ENCODE results near the gene MPZL3.
A peak's percentile ranks its signal among the peaks of the same experiment; 100 is the strongest.

The MPZL3 gene

DNA sequence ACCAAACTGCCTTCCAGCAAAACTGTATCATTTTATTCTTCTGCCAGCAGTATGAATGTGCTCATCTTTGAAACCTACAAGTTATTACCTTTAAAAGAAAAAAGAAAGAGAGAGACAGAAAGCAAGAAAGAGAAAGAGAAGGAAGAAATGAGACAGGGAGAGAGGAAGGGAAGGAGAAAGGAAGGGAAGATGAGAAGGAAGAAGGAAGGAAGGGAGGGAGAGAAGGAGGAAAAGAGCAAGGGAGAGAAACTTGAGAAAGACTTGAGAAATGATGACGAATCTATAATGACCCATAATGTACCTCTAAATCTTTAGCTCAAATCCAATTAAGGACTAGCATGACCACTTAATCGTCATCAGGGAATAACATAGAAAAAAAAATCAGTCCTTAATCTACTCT lies 16.0 kb downstream of the MPZL3 start:
- no peak for TF ChIP-seq JUND (IDR thresholded peaks at IDR 0.05; ENCODE audit: low read depth)
- DNase-seq (ENCODE audit: low read depth in 1 of 2, low spot score in 1 of 2): no peak
- in situ Hi-C loops (cut with HindIII; ENCODE audit: low pct_unique_long_range_greater_than_20kb, low sequenced_read_pairs): no loop called here

GRCh38 chr11:118234833-118235232 lies 17.3 kb downstream of the MPZL3 start:
- no peak for DNase-seq (ENCODE audit: low read depth in 1 of 2, low spot score in 1 of 2)
- in situ Hi-C loops (cut with HindIII; ENCODE audit: low pct_unique_long_range_greater_than_20kb, low sequenced_read_pairs): no loop called here
- no peak for TF ChIP-seq JUND (IDR thresholded peaks at IDR 0.05; ENCODE audit: low read depth)

GRCh38 chr11:118233850-118234249 lies 18.3 kb downstream of the MPZL3 start:
- no peak for TF ChIP-seq JUND (IDR thresholded peaks at IDR 0.05; ENCODE audit: low read depth)
- in situ Hi-C loops (cut with HindIII; ENCODE audit: low pct_unique_long_range_greater_than_20kb, low sequenced_read_pairs): no loop called here
- DNase-seq (ENCODE audit: low read depth in 1 of 2, low spot score in 1 of 2): no peak

DNA sequence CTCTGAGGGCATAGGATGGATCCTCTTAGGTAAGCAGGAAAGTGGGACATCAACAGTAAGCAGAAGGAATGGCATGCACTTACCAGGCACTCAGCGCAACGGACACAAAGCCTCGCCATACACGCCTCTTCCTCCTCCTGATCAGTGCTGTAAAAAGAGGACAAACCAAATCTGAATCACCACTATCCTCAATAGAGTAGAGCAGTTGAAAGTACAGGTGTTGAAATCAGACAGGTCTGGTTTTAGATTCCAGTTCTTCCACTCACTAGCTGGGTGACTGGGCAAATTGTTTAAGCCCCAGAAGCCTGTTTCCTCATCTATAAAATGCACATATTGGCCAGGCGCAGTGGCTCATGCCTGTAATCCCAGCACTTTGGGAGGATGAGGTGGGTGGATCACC lies 18.8 kb downstream of the MPZL3 start:
- peak in 1 of 2 experiments; percentile 24 for DNase-seq (ENCODE audit: low read depth in 1 of 2, low spot score in 1 of 2)
- TF ChIP-seq JUND (IDR thresholded peaks at IDR 0.05; ENCODE audit: low read depth): no peak
- in situ Hi-C loops (cut with HindIII; ENCODE audit: low pct_unique_long_range_greater_than_20kb, low sequenced_read_pairs): no loop called here

- no peak for DNase-seq (ENCODE audit: low read depth in 1 of 2, low spot score in 1 of 2)
- TF ChIP-seq JUND (IDR thresholded peaks at IDR 0.05; ENCODE audit: low read depth): no peak
- in situ Hi-C loops (cut with HindIII; ENCODE audit: low pct_unique_long_range_greater_than_20kb, low sequenced_read_pairs): no loop called here
Measured at GRCh38 chr11:118232659-118233058, 19.5 kb downstream of the MPZL3 start.

GRCh38 chr11:118231461-118231860 lies 20.7 kb downstream of the MPZL3 start:
- in situ Hi-C loops (cut with HindIII; ENCODE audit: low pct_unique_long_range_greater_than_20kb, low sequenced_read_pairs): no loop called here
- no peak for TF ChIP-seq JUND (IDR thresholded peaks at IDR 0.05; ENCODE audit: low read depth)
- no peak for DNase-seq (ENCODE audit: low read depth in 1 of 2, low spot score in 1 of 2)

GRCh38 chr11:118230088-118230487 lies 22.1 kb downstream of the MPZL3 start:
- in situ Hi-C loops (cut with HindIII; ENCODE audit: low pct_unique_long_range_greater_than_20kb, low sequenced_read_pairs): no loop called here
- no peak for TF ChIP-seq JUND (IDR thresholded peaks at IDR 0.05; ENCODE audit: low read depth)

DNA sequence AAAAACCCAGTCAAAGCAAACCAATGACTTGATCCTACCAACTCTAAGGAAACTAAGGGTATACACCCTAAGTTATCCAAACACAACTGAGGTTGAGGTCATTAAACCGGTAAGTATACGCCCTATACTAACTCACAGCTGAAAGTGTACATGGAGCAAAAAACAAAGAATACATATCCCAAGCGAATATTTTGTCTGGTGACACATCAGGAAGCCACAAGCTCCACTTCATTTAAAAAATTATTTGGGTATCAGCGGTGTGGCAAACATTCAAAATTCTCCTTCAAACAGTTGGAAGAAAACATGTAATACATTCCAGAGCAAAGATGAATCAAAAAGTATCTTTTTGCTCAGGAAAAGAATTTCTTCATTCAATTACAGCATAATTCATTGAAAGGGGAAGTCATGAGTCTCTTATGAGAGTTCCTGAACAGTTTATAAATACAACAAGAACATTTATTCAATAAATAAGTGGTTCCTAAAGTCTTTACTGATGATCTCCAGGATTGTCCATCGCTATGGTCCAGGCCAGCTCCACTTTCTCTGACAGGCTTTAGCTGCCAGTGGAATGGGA lies 22.8 kb downstream of the MPZL3 start:
- DNase-seq (ENCODE audit: low read depth in 1 of 2, low spot score in 1 of 2): no peak
- in situ Hi-C loops (cut with HindIII; ENCODE audit: low pct_unique_long_range_greater_than_20kb, low sequenced_read_pairs): no loop called here

More at GRCh38 chr11:118230088-118230487, 22.1 kb downstream of the MPZL3 start:
- no peak for DNase-seq (ENCODE audit: low read depth in 1 of 2, low spot score in 1 of 2)

GRCh38 chr11:118227865-118228785 lies 24.0 kb downstream of the MPZL3 start:
- in situ Hi-C loops (cut with HindIII; ENCODE audit: low pct_unique_long_range_greater_than_20kb, low sequenced_read_pairs): no loop called here
- no peak for TF ChIP-seq JUND (IDR thresholded peaks at IDR 0.05; ENCODE audit: low read depth)
- peak in 1 of 2 experiments; percentile 10 for DNase-seq (ENCODE audit: low read depth in 1 of 2, low spot score in 1 of 2)

More for the DNA sequence above, 22.8 kb downstream of the MPZL3 start:
- no peak for TF ChIP-seq JUND (IDR thresholded peaks at IDR 0.05; ENCODE audit: low read depth)

GRCh38 chr11:118226781-118227180 lies 25.4 kb downstream of the MPZL3 start:
- in situ Hi-C loops (cut with HindIII; ENCODE audit: low pct_unique_long_range_greater_than_20kb, low sequenced_read_pairs): no loop called here
- no peak for TF ChIP-seq JUND (IDR thresholded peaks at IDR 0.05; ENCODE audit: low read depth)

GRCh38 chr11:118226296-118226695 lies 25.9 kb downstream of the MPZL3 start:
- in situ Hi-C loops (cut with HindIII; ENCODE audit: low pct_unique_long_range_greater_than_20kb, low sequenced_read_pairs): no loop called here
- DNase-seq (ENCODE audit: low read depth in 1 of 2, low spot score in 1 of 2): no peak
- TF ChIP-seq JUND (IDR thresholded peaks at IDR 0.05; ENCODE audit: low read depth): no peak

More at GRCh38 chr11:118226781-118227180, 25.4 kb downstream of the MPZL3 start:
- DNase-seq (ENCODE audit: low read depth in 1 of 2, low spot score in 1 of 2): no peak

GRCh38 chr11:118224511-118225188 lies 27.5 kb downstream of the MPZL3 start, which contains the start of gene JAML:
Gene JAML, minus strand, starts transcription at chr11:118225011. Its CDS starts 10,145 bp downstream, at chr11:118214866.
- no peak for DNase-seq (ENCODE audit: low read depth in 1 of 2, low spot score in 1 of 2)
- in situ Hi-C loops (cut with HindIII; ENCODE audit: low pct_unique_long_range_greater_than_20kb, low sequenced_read_pairs): no loop called here
- no peak for TF ChIP-seq JUND (IDR thresholded peaks at IDR 0.05; ENCODE audit: low read depth)

DNA sequence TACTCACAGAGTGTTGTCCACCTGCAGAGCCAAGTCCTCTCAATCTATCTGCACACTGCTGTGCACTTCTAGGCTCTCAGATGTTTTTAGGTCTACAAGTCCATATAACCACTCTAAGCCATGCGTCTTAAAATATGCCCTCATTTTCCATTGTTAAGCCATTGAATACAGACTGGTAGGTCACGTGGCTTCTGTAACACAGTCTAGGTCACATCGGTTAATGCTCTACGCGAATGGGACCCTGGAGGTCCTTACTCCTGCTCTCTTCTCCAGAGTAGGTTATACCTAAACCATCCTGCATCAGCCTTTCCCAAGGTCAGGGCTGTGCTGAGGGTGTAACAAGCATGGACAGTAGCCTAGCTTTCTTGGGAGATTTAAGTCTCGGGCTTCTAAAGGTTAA lies 28.2 kb downstream of the MPZL3 start:
- no peak for DNase-seq (ENCODE audit: low read depth in 1 of 2, low spot score in 1 of 2)
- no peak for TF ChIP-seq JUND (IDR thresholded peaks at IDR 0.05; ENCODE audit: low read depth)
- in situ Hi-C loops (cut with HindIII; ENCODE audit: low pct_unique_long_range_greater_than_20kb, low sequenced_read_pairs): no loop called here
